Measurements from ENCODE around the gene RALGPS1.

DNA sequence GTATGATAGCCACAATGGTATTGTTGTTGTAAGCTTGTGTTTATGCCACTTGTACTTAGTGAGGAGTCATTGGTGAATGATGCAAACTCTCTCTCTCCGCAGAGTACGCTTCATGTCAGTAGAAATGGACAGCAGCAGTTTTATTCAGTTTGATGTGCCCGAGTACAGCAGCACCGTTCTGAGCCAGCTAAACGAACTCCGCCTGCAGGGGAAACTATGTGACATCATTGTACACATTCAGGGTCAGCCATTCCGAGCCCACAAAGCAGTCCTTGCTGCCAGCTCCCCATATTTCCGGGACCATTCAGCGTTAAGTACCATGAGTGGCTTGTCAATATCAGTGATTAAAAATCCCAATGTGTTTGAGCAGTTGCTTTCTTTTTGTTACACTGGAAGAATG lies 35.3 kb upstream of the RALGPS1 start:
- TF ChIP-seq, protein P1, sequence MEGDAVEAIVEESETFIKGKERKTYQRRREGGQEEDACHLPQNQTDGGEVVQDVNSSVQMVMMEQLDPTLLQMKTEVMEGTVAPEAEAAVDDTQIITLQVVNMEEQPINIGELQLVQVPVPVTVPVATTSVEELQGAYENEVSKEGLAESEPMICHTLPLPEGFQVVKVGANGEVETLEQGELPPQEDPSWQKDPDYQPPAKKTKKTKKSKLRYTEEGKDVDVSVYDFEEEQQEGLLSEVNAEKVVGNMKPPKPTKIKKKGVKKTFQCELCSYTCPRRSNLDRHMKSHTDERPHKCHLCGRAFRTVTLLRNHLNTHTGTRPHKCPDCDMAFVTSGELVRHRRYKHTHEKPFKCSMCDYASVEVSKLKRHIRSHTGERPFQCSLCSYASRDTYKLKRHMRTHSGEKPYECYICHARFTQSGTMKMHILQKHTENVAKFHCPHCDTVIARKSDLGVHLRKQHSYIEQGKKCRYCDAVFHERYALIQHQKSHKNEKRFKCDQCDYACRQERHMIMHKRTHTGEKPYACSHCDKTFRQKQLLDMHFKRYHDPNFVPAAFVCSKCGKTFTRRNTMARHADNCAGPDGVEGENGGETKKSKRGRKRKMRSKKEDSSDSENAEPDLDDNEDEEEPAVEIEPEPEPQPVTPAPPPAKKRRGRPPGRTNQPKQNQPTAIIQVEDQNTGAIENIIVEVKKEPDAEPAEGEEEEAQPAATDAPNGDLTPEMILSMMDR (IDR thresholded peaks at IDR 0.05), result no peak
- no peak for TF ChIP-seq KDM5A (IDR thresholded peaks at IDR 0.05)

Data from A549 (cell line).